ENCODE measurements around the gene NPAS2. TPM values are rescaled to one million over a fixed set of nuclear protein-coding genes. Genes with fewer than 3 reads are reported as not detected.

Gene NPAS2
- total RNA-seq, 4 donors from 2014 or later, result 14.1 to 45.8 (median 28.1) TPM

GRCh38 chr2:100906679-100907078 is 86.7 kb downstream of the NPAS2 start:
- intact Hi-C loops (cut with DNase I), result no loop called here
- H3K27ac ChIP-seq (replicated peaks in 1 of 4), result no peak overlapping the region
- WGBS, result 92% methylated on average over 5 of the region's 5 CpGs
- H3K4me3 ChIP-seq, result no peak overlapping the region
- no peaks in the 10 kb centered on the region for H3K27me3 ChIP-seq
- no peaks in the 10 kb centered on the region for H3K9me3 ChIP-seq
- TF ChIP-seq POLR2AphosphoS5 (IDR thresholded peaks at IDR 0.05) (no peak), EP300 (IDR thresholded peaks at IDR 0.05) (no peak), POLR2A (IDR thresholded peaks at IDR 0.05; ENCODE audit: low read depth) (no peak), CTCF (IDR thresholded peaks at IDR 0.05) (no peak)
- DNase-seq (ENCODE audit: extremely low spot score), result no peak
- peaks cover 0 to 19% (median 3%) of the 10 kb centered on the region in 4 donors for H3K36me3 ChIP-seq
- H3K4me1 ChIP-seq, result peaks cover 8 to 30% (median 12%) of the 10 kb centered on the region in 4 donors

GRCh38 chr2:100907832-100908231 is 87.9 kb downstream of the NPAS2 start:
- intact Hi-C loops (cut with DNase I), result no loop called here
- WGBS, result 82% methylated on average over 5 of the region's 5 CpGs
- no peak for DNase-seq (ENCODE audit: extremely low spot score)
- no peak overlapping the region for H3K27ac ChIP-seq (replicated peaks in 1 of 4)
- H3K36me3 ChIP-seq, result peaks cover 0 to 21% (median 5%) of the 10 kb centered on the region in 4 donors
- no peak overlapping the region for H3K4me3 ChIP-seq
- no peaks in the 10 kb centered on the region for H3K9me3 ChIP-seq
- H3K4me1 ChIP-seq, result peaks cover 4 to 24% (median 9%) of the 10 kb centered on the region in 4 donors
- H3K27me3 ChIP-seq, result no peaks in the 10 kb centered on the region
- TF ChIP-seq CTCF (IDR thresholded peaks at IDR 0.05) (no peak), POLR2A (IDR thresholded peaks at IDR 0.05; ENCODE audit: low read depth) (no peak), EP300 (IDR thresholded peaks at IDR 0.05) (no peak), POLR2AphosphoS5 (IDR thresholded peaks at IDR 0.05) (no peak)

GRCh38 chr2:100909534-100910081 is 89.7 kb downstream of the NPAS2 start:
- intact Hi-C loops (cut with DNase I), result no loop called here
- Histone ChIP-seq H3K4me1 (peaks cover 0 to 8% (median 0%) of the 10 kb centered on the region in 4 donors), H3K36me3 (peaks cover 0 to 30% (median 13%) of the 10 kb centered on the region in 4 donors), H3K4me3 (no peak overlapping the region), H3K27me3 (no peaks in the 10 kb centered on the region), H3K9me3 (no peaks in the 10 kb centered on the region), H3K27ac (replicated peaks in 1 of 4) (no peak overlapping the region)
- DNase-seq (ENCODE audit: extremely low spot score), result no peak
- TF ChIP-seq EP300 (IDR thresholded peaks at IDR 0.05), result no peak
- TF ChIP-seq POLR2AphosphoS5 (IDR thresholded peaks at IDR 0.05), result no peak
- no peak for TF ChIP-seq CTCF (IDR thresholded peaks at IDR 0.05)
- TF ChIP-seq POLR2A (IDR thresholded peaks at IDR 0.05; ENCODE audit: low read depth), result no peak
- WGBS, result 59% methylated on average over 10 of the region's 10 CpGs

GRCh38 chr2:100910111-100910510 is 90.2 kb downstream of the NPAS2 start:
- H3K4me1 ChIP-seq, result peaks cover 0 to 4% (median 0%) of the 10 kb centered on the region in 4 donors
- peaks cover 0 to 30% (median 13%) of the 10 kb centered on the region in 4 donors for H3K36me3 ChIP-seq
- 90% methylated on average over 3 of the region's 3 CpGs for WGBS
- H3K4me3 ChIP-seq, result no peak overlapping the region
- H3K27me3 ChIP-seq, result no peaks in the 10 kb centered on the region
- no peak for DNase-seq (ENCODE audit: extremely low spot score)
- intact Hi-C loops (cut with DNase I), result no loop called here
- H3K27ac ChIP-seq (replicated peaks in 1 of 4), result no peak overlapping the region
- TF ChIP-seq EP300 (IDR thresholded peaks at IDR 0.05), result no peak
- TF ChIP-seq CTCF (IDR thresholded peaks at IDR 0.05), result no peak
- TF ChIP-seq POLR2AphosphoS5 (IDR thresholded peaks at IDR 0.05), result no peak
- no peak for TF ChIP-seq POLR2A (IDR thresholded peaks at IDR 0.05; ENCODE audit: low read depth)
- no peaks in the 10 kb centered on the region for H3K9me3 ChIP-seq

- Histone ChIP-seq H3K27me3 (no peaks in the 10 kb centered on the region), H3K9me3 (no peaks in the 10 kb centered on the region), H3K4me3 (no peak overlapping the region), H3K36me3 (peaks cover 0 to 21% (median 2%) of the 10 kb centered on the region in 4 donors), H3K4me1 (peaks cover 6 to 10% (median 7%) of the 10 kb centered on the region in 4 donors), H3K27ac (replicated peaks in 1 of 4) (no peak overlapping the region)
- intact Hi-C loops (cut with DNase I), result no loop called here
- no peak for TF ChIP-seq POLR2AphosphoS5 (IDR thresholded peaks at IDR 0.05)
- TF ChIP-seq POLR2A (IDR thresholded peaks at IDR 0.05; ENCODE audit: low read depth), result no peak
- peak in 1 of 3 experiments; percentile 34 for TF ChIP-seq CTCF (IDR thresholded peaks at IDR 0.05)
- no peak for TF ChIP-seq EP300 (IDR thresholded peaks at IDR 0.05)
- WGBS, result 59% methylated on average over 16 of the region's 16 CpGs
- no peak for DNase-seq (ENCODE audit: extremely low spot score)
Observed at GRCh38 chr2:100919316-100919715, 99.4 kb downstream of the NPAS2 start.

All from esophagus muscularis mucosa (tissue), 4 donors.